ENCODE results near the gene NEUROD1. TPM values are rescaled to one million over a fixed set of nuclear protein-coding genes. Genes with fewer than 3 reads are reported as not detected.
A peak's percentile ranks its signal among the peaks of the same experiment; 100 is the strongest.

Gene NEUROD1
- 1 to 10 TPM; 2.6 TPM for total RNA-seq

DNA sequence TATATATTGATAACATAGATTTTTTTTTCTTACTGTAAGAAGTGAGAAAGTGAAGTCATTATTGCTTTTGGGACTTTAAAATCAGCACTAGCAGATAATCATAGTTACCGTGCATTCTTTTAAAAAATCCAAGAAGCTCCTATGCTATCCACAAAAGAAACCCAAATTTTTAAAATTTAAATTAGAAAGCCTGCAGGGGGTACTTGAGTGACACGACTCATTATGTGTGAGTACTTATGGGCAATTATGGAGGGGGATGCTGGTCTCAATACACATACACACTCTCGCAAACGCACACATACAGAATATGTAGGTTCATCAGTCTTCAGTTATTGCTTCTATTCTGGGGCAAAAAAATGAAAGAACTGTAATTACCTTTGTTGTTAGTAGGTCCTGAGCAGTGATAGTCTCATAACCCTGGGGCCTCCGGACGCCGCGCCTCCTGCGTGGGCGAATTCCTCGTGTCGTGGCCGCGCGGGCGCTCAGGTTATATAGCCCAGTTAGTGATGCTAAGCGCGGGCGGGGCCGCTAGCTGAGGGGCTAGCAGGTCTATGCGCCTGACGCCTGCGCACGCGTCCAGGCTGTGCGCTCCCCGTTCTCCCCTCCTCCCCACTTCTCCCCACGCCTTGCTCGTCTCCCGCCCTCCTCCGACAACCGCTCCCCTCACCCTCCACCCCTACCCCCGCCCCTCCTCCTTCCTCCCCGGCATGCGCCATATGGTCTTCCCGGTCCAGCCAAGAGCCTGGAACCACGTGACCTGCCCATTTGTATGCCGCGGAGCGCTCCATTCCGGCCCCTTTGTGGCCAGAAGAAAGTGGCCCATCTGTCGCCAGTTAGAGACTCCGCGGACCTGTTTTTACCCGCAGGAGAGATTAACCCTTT, at the start of gene NEUROD1:
Gene NEUROD1 (minus strand): TSS at position 463 of the 882 bp plus-strand sequence. CDS start 1,657 bp downstream, outside the sequence.
- H3K4me3 ChIP-seq = no peak within 1 kb of the TSS
- peak in 3 of 4 donors; percentile 51 to 60 (median 60) for DNase-seq
- peaks cover 28% of the 10 kb centered on the region for H3K4me1 ChIP-seq
- H3K9me3 ChIP-seq = no peaks in the 10 kb centered on the region
- no peaks in the 10 kb centered on the region for H3K36me3 ChIP-seq (replicated peaks in 1 of 2; ENCODE audit: insufficient read depth in 1 of 2, low read depth in 2 of 2)
- WGBS, 2 donors = 2% methylated on average over 23 to 45 of the region's 45 CpGs
- ATAC-seq = peak; percentile 38
- peaks cover 0 to 51% of the 10 kb centered on the region in 2 donors for H3K27me3 ChIP-seq
- H3K27ac ChIP-seq = no peak within 1 kb of the TSS
- TF ChIP-seq POLR2A (IDR thresholded peaks at IDR 0.05) = peak in 2 of 3 donors; percentile 33 to 49
- TF ChIP-seq, protein P1, sequence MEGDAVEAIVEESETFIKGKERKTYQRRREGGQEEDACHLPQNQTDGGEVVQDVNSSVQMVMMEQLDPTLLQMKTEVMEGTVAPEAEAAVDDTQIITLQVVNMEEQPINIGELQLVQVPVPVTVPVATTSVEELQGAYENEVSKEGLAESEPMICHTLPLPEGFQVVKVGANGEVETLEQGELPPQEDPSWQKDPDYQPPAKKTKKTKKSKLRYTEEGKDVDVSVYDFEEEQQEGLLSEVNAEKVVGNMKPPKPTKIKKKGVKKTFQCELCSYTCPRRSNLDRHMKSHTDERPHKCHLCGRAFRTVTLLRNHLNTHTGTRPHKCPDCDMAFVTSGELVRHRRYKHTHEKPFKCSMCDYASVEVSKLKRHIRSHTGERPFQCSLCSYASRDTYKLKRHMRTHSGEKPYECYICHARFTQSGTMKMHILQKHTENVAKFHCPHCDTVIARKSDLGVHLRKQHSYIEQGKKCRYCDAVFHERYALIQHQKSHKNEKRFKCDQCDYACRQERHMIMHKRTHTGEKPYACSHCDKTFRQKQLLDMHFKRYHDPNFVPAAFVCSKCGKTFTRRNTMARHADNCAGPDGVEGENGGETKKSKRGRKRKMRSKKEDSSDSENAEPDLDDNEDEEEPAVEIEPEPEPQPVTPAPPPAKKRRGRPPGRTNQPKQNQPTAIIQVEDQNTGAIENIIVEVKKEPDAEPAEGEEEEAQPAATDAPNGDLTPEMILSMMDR (IDR thresholded peaks at IDR 0.05) = no peak
- intact Hi-C loops (cut with DNase I) = no loop called here

DNA sequence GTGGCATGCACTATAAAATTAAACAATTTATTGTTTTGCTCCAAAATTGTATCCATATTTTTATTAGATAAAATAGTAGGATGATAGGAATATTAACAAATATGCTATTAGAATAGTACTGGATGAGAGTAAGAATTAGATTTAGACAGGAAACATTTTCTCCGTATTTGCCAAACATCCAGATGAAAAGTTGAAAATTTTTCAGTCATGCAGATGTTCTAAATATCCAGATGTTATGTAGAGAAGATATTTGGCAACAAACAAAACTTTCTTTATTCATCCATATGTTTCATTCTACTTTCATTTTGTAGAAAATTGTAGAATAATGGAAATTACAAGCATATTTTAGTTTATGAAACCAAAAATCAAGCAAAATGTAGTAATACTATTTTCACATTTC, 45.2 kb upstream of the NEUROD1 start:
- DNase-seq (no peak), ATAC-seq (no peak)
- Histone ChIP-seq H3K27ac (no peak overlapping the region), H3K4me3 (no peak overlapping the region), H3K36me3 (replicated peaks in 1 of 2; ENCODE audit: insufficient read depth in 1 of 2, low read depth in 2 of 2) (no peaks in the 10 kb centered on the region), H3K4me1 (no peaks in the 10 kb centered on the region), H3K9me3 (no peaks in the 10 kb centered on the region), H3K27me3 (no peaks in the 10 kb centered on the region)
- intact Hi-C loops (cut with DNase I) = no loop called here
- no peak for TF ChIP-seq POLR2A (IDR thresholded peaks at IDR 0.05)
- TF ChIP-seq, protein P1 (IDR thresholded peaks at IDR 0.05) = no peak
- 87 to 91% methylated on average over 1 of the region's 1 CpG for WGBS, 2 donors

GRCh38 chr2:181724662-181725061, 44.3 kb upstream of the NEUROD1 start:
- intact Hi-C loops (cut with DNase I) = no loop called here
- TF ChIP-seq POLR2A (IDR thresholded peaks at IDR 0.05) = no peak
- TF ChIP-seq, protein P1 (IDR thresholded peaks at IDR 0.05) = no peak
- Histone ChIP-seq H3K4me1 (no peaks in the 10 kb centered on the region), H3K4me3 (no peak overlapping the region), H3K27me3 (no peaks in the 10 kb centered on the region), H3K36me3 (replicated peaks in 1 of 2; ENCODE audit: insufficient read depth in 1 of 2, low read depth in 2 of 2) (no peaks in the 10 kb centered on the region), H3K27ac (no peak overlapping the region), H3K9me3 (no peaks in the 10 kb centered on the region)
- no peak for ATAC-seq
- no peak for DNase-seq

DNA sequence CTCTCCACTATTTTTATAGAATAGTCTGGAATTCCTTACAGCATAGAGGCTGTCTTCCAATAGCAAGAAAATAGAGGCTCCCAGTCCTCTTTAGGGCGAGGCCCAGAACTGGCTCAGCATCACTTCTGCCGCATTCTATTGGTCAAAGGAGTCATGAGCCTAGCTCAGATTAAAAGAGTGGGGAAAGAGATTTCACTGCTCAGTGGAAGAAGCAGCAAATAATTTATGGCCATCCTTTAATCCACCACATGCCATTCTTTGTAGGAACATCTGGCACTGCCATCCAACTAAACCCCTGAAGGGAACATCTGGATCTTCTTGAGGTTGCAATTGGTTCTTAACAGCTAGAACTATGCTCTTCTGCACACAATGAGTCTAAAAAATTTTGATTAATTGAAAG, 43.4 kb upstream of the NEUROD1 start:
- 46 to 50% methylated on average over 2 of the region's 2 CpGs for WGBS, 2 donors
- Histone ChIP-seq H3K27ac (no peak overlapping the region), H3K36me3 (replicated peaks in 1 of 2; ENCODE audit: insufficient read depth in 1 of 2, low read depth in 2 of 2) (no peaks in the 10 kb centered on the region), H3K27me3 (no peaks in the 10 kb centered on the region), H3K4me3 (no peak overlapping the region), H3K4me1 (no peaks in the 10 kb centered on the region), H3K9me3 (no peaks in the 10 kb centered on the region)
- ATAC-seq = no peak
- TF ChIP-seq, protein P1 (IDR thresholded peaks at IDR 0.05) = no peak
- TF ChIP-seq POLR2A (IDR thresholded peaks at IDR 0.05) = no peak
- no peak for DNase-seq
- intact Hi-C loops (cut with DNase I) = no loop called here
